Measurements from ENCODE around the gene SLIT3.

Gene SLIT3

GRCh38 chr5:168778536-168778935 is 522.4 kb downstream of the SLIT3 start:
- H3K4me3 ChIP-seq (ENCODE audit: low read depth, low read length): no peak overlapping the region
- TF ChIP-seq CTCF (IDR thresholded peaks at IDR 0.05; ENCODE audit: low read depth, low read length): no peak

GRCh38 chr5:168777651-168778050 is 523.3 kb downstream of the SLIT3 start:
- TF ChIP-seq CTCF (IDR thresholded peaks at IDR 0.05; ENCODE audit: low read depth, low read length): no peak
- no peak overlapping the region for H3K4me3 ChIP-seq (ENCODE audit: low read depth, low read length)

- no peak for TF ChIP-seq CTCF (IDR thresholded peaks at IDR 0.05; ENCODE audit: low read depth, low read length)
These were observed 524.9 kb downstream of the SLIT3 start for GRCh38 chr5:168776070-168776469.

GRCh38 chr5:168773226-168773625 is 527.7 kb downstream of the SLIT3 start:
- H3K4me3 ChIP-seq (ENCODE audit: low read depth, low read length): no peak overlapping the region
- TF ChIP-seq CTCF (IDR thresholded peaks at IDR 0.05; ENCODE audit: low read depth, low read length): no peak

More at GRCh38 chr5:168776070-168776469, 524.9 kb downstream of the SLIT3 start:
- no peak overlapping the region for H3K4me3 ChIP-seq (ENCODE audit: low read depth, low read length)

DNA sequence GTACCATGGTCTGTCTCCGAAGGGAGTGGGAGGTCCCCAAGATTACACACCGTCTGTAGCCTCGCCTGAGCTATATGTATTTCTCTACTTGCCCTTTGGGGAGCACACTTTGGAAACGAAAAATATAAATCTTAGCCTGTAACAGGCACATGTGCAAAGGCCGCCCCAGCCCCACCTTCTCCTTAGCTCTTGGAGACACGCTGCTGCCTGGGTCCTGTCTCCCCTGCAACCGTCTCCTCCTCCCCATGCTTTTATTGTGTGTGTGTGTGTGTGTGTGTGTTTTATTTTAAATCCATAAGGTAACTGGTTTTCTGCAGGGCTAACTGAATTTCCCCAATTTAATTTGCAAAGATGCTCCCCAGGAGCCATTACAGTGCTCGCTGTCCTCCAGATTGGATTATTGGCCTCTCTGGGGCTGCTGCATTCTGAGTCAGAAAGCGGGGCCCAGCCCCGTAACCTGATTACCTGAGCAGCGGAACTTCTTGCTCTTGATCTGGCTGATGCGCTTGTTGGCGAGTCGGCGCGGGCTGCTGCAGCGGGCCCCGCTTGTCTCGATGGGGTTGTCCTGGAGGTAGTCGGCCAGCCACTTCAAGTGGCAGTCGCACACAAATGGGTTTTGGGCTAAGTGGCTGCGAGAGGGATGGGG is 528.5 kb downstream of the SLIT3 start:
- no peak for TF ChIP-seq CTCF (IDR thresholded peaks at IDR 0.05; ENCODE audit: low read depth, low read length)

DNA sequence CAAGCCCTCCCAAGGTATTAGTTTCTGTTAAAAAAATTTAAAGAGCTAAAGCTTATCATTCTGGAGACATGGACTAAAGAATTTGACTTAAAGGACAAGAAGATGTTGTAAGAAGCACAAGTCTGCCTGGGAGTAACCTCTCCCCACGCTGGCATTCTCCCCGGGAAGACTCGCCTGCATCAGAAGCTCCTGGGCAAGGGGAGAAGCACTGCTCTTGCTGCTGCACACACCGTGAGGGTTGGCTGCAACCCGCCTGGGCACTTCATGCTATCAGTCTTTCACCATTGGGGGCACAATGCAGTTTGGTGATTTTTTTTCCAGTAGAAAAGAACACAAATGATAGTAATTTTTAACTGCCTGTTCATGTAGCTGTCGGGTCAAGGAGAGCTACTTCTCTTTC is 529.3 kb downstream of the SLIT3 start:
- no peak overlapping the region for H3K4me3 ChIP-seq (ENCODE audit: low read depth, low read length)
- no peak for TF ChIP-seq CTCF (IDR thresholded peaks at IDR 0.05; ENCODE audit: low read depth, low read length)

More for the DNA sequence above, 528.5 kb downstream of the SLIT3 start:
- no peak overlapping the region for H3K4me3 ChIP-seq (ENCODE audit: low read depth, low read length)

DNA sequence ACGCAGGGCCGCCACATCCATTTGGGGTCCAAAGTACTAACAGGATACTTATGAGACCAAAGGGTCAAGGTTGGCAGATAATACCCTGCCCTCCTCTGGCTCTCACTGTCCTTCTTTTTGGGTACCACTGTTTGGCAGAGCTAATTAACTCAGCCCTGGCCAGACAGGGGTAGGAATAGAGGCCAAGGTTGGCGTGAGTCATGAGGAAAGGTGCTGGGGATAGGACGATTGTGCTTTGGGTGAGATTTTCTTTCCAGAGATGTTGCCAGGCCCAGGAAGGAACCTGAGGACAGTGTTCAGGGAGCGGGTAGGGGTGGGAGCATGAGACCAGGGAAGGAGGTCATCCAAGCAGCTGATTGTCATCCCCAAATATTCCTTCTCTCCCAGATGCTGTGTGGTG is 529.9 kb downstream of the SLIT3 start:
- no peak for TF ChIP-seq CTCF (IDR thresholded peaks at IDR 0.05; ENCODE audit: low read depth, low read length)
- no peak overlapping the region for H3K4me3 ChIP-seq (ENCODE audit: low read depth, low read length)

Measured in WI38 (cell line).